ENCODE data around the gene ELL2. TPM values are rescaled to one million over a fixed set of nuclear protein-coding genes. Genes with fewer than 3 reads are reported as not detected.
A peak's percentile ranks its signal among the peaks of the same experiment; 100 is the strongest.

The ELL2 gene
- total and polyA plus RNA-seq, 7 donors = 16.2 to 59.8 (median 36.9) TPM

- Histone ChIP-seq H3K4me3 (no peak overlapping the region), H3K4me1 (peaks cover 19% of the 10 kb centered on the region), H3K36me3 (ENCODE audit: insufficient read depth in 1 of 2, low read depth in 1 of 2) (peaks cover 3 to 49% of the 10 kb centered on the region in 2 donors), H3K9me3 (no peaks in the 10 kb centered on the region), H3K27ac (no peak overlapping the region), H3K27me3 (ENCODE audit: insufficient read depth in 3 of 3, low read length in 2 of 3) (no peaks in the 10 kb centered on the region)
- ATAC-seq (no peak), DNase-seq (no peak)
- intact Hi-C loops (cut with DNase I) = loop anchor here in 1 of 2 donors (5.0 kb wide), 1 partner anchor 41 kb away; no protein-coding TSS in a partner anchor
- WGBS, 3 donors = 95 to 97% (median 95%) methylated on average over 4 of the region's 4 CpGs
- no peak for TF ChIP-seq CTCF (IDR thresholded peaks at IDR 0.05)
Measured at GRCh38 chr5:95916687-95917085, 45.0 kb downstream of the ELL2 start.

- no peaks in the 10 kb centered on the region for H3K9me3 ChIP-seq
- no peak overlapping the region for H3K4me3 ChIP-seq
- H3K36me3 ChIP-seq (ENCODE audit: insufficient read depth in 1 of 2, low read depth in 1 of 2) = peaks cover 3 to 49% of the 10 kb centered on the region in 2 donors
- intact Hi-C loops (cut with DNase I) = loop anchor here in 1 of 2 donors (5.0 kb wide), 1 partner anchor 41 kb away; no protein-coding TSS in a partner anchor
- no peaks in the 10 kb centered on the region for H3K27me3 ChIP-seq (ENCODE audit: insufficient read depth in 3 of 3, low read length in 2 of 3)
- ATAC-seq (no peak), DNase-seq (no peak)
- WGBS, 3 donors = 69 to 81% (median 71%) methylated on average over 3 of the region's 3 CpGs
- peaks cover 19% of the 10 kb centered on the region for H3K4me1 ChIP-seq
- TF ChIP-seq CTCF (IDR thresholded peaks at IDR 0.05) = no peak
- no peak overlapping the region for H3K27ac ChIP-seq
Measured at GRCh38 chr5:95915999-95916686, 45.5 kb downstream of the ELL2 start.

GRCh38 chr5:95913663-95914062 lies 48.0 kb downstream of the ELL2 start:
- intact Hi-C loops (cut with DNase I) = no loop called here
- peaks cover 34% of the 10 kb centered on the region for H3K4me1 ChIP-seq
- 27 to 32% (median 27%) methylated on average over 6 of the region's 6 CpGs for WGBS, 3 donors

GRCh38 chr5:95912029-95912428 lies 49.6 kb downstream of the ELL2 start:
- Histone ChIP-seq H3K36me3 (ENCODE audit: insufficient read depth in 1 of 2, low read depth in 1 of 2) (peaks cover 5 to 46% of the 10 kb centered on the region in 2 donors), H3K9me3 (no peaks in the 10 kb centered on the region), H3K27me3 (ENCODE audit: insufficient read depth in 3 of 3, low read length in 2 of 3) (no peaks in the 10 kb centered on the region), H3K4me1 (peaks cover 40% of the 10 kb centered on the region), H3K4me3 (no peak overlapping the region), H3K27ac (no peak overlapping the region)
- WGBS, 3 donors = 63 to 99% (median 69%) methylated on average over 2 of the region's 2 CpGs
- intact Hi-C loops (cut with DNase I) = no loop called here
- ATAC-seq (no peak), DNase-seq (no peak)
- TF ChIP-seq CTCF (IDR thresholded peaks at IDR 0.05) = no peak

More at GRCh38 chr5:95913663-95914062, 48.0 kb downstream of the ELL2 start:
- Histone ChIP-seq H3K27me3 (ENCODE audit: insufficient read depth in 3 of 3, low read length in 2 of 3) (no peaks in the 10 kb centered on the region), H3K27ac (no peak overlapping the region), H3K36me3 (ENCODE audit: insufficient read depth in 1 of 2, low read depth in 1 of 2) (peaks cover 3 to 55% of the 10 kb centered on the region in 2 donors), H3K4me3 (no peak overlapping the region), H3K9me3 (no peaks in the 10 kb centered on the region)
- ATAC-seq (peak in 3 of 4 donors; percentile 38 to 65 (median 59)), DNase-seq (no peak)
- no peak for TF ChIP-seq CTCF (IDR thresholded peaks at IDR 0.05)

Data from psoas muscle (tissue), 8 donors.